Naive thymus-derived CD8-positive, alpha-beta T cell (primary cell): ENCODE measurements around the gene GRID1. TPM values are rescaled to one million over a fixed set of nuclear protein-coding genes. Genes with fewer than 3 reads are reported as not detected.

Experiments used
- ATAC-seq, 2 donors: fragments of 150-1000 bp; cut with Tn5 transposase in 1 of 2; sonication (Bioruptor Pico), chemical (Tn5 transposase) in 1 of 2; 1 replicate in 1 of 2; 2 replicates in 1 of 2; pipeline ENCODE4 v1.10.0; 2021; ENCODE audit warnings: mild to moderate bottlenecking in 2 of 2, moderate library complexity in 2 of 2
- POLR2A ChIA-PET: fragments of 350-600 bp; sonication (Branson Sonifier 250); formaldehyde crosslinking; loops from one replicate; lab custom pipeline; 2021; ENCODE audit warnings: antibody characterized with exemption; lab: Charles Lee
- DNase-seq, 10 donors: peaks; one replicate each; pipeline versions ENCODE4 v3.0.0 to v3.0.0-alpha.2; 2020 to 2022
- H3K27ac Mint-ChIP-seq, 10 donors: one replicate each; pipeline ENCODE4 v1.8.0; 2020 to 2022; ENCODE audit warnings: mild to moderate bottlenecking in 10 of 10, mixed read lengths in 10 of 10, moderate library complexity in 4 of 10, inconsistent platforms in 1 of 10
- H3K27me3 Mint-ChIP-seq, 5 donors: one replicate each; pipeline ENCODE4 v1.8.0; 2021 to 2022; ENCODE audit warnings: mixed read lengths in 5 of 5
- H3K36me3 Mint-ChIP-seq, 3 donors: one replicate each; pipeline ENCODE4 v1.8.0; 2020 to 2022; ENCODE audit warnings: mixed read lengths in 3 of 3, mild to moderate bottlenecking in 2 of 3, inconsistent platforms in 1 of 3
- H3K4me1 Mint-ChIP-seq, 4 donors: one replicate each; pipeline ENCODE4 v1.8.0; 2021 to 2022; ENCODE audit warnings: mixed read lengths in 4 of 4
- H3K4me3 Mint-ChIP-seq, 10 donors: one replicate each; pipeline ENCODE4 v1.8.0; 2020 to 2022; ENCODE audit warnings: mild to moderate bottlenecking in 10 of 10, mixed read lengths in 10 of 10, moderate library complexity in 6 of 10, inconsistent platforms in 1 of 10
- H3K9me3 Mint-ChIP-seq, 9 donors: one replicate each; pipeline ENCODE4 v1.8.0; 2020 to 2022; ENCODE audit warnings: mixed read lengths in 9 of 9, mild to moderate bottlenecking in 3 of 9, inconsistent platforms in 1 of 9, moderate library complexity in 1 of 9
- polyA plus RNA-seq, 3 donors: library from polyadenylated mRNA; unstranded; fragments of 300-500 nt; fragmentation: Illumina TruSeq; gene quantifications; one replicate each; pipeline ENCODE4 v1.2.3, GENCODE V29; 2021
- total RNA-seq, 8 experiments: library from RNA in 2 of 8; stranded (reverse) in 2 of 8; gene quantifications; one replicate each; pipeline ENCODE4 v1.2.3 and lab custom pipeline; 2021 to 2026

The GRID1 gene
- total and polyA plus RNA-seq, 5 experiments from 2014 or later, result not detected

DNA sequence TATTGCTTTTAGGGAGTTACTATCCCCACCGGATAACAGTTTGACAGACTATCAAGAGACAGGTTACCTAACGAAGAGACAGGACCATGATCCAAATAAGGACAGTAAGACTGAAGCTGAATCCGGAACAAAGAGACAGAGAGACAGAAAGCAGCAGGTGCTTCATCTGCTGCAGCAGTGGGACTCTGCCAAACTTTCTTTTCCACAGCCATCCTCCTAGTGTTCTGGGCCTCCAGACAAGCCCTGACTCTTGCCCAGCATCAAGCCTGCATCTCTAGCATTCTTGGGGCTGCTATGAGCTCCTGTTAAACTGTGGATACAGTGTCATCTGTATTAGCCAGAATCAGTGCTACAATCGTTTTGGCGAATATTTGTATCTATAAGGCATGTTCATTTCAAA is 761.7 kb downstream of the GRID1 start:
- DNase-seq (no peak), ATAC-seq (no peak)
- H3K4me3 Mint-ChIP-seq, result no peak overlapping the region
- H3K36me3 Mint-ChIP-seq, result no peaks in the 10 kb centered on the region
- peaks cover 0 to 7% (median 2%) of the 10 kb centered on the region in 4 donors for H3K4me1 Mint-ChIP-seq
- no peaks in the 10 kb centered on the region for H3K9me3 Mint-ChIP-seq
- no peaks in the 10 kb centered on the region for H3K27me3 Mint-ChIP-seq
- POLR2A ChIA-PET, result no interaction called here
- peak overlapping the region in 1 of 10 donors; percentile 44 for H3K27ac Mint-ChIP-seq

DNA sequence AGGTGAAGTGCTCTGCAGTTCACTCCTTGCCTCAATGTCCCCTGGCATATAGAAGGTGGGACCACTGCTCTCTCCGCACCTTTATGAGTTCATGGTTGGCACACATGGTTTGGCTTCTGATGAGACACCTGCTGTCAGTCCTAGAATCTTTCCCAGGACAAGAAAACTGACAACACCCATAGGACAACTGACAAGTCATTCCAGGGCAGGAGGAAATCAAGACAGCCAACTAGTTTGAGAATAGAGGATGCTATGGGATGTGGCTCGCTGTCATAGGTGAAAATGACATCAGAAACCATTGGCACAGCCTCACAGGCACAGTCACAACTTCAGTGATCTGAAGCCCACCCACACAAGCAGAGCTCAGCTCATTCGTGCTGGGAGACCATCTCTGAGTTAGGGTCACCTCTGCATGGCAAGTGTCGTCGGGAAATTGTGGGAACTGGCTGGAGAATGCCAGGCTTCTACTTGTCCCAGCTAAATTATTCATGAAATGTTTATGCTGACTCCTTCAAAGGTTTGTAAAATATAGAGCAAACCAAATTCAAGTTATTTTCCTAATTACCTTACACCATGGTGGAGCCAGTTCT is 762.4 kb downstream of the GRID1 start:
- Mint-ChIP-seq H3K27ac (no peak overlapping the region), H3K9me3 (no peaks in the 10 kb centered on the region), H3K4me1 (peaks cover 0 to 7% (median 2%) of the 10 kb centered on the region in 4 donors), H3K4me3 (no peak overlapping the region), H3K27me3 (no peaks in the 10 kb centered on the region), H3K36me3 (no peaks in the 10 kb centered on the region)
- POLR2A ChIA-PET, result no interaction called here
- DNase-seq (no peak), ATAC-seq (no peak)

GRCh38 chr10:85603151-85603940 is 763.2 kb downstream of the GRID1 start:
- ATAC-seq (no peak), DNase-seq (no peak)
- H3K36me3 Mint-ChIP-seq, result no peaks in the 10 kb centered on the region
- no peaks in the 10 kb centered on the region for H3K27me3 Mint-ChIP-seq
- no peak overlapping the region for H3K27ac Mint-ChIP-seq
- H3K4me1 Mint-ChIP-seq, result peaks cover 0 to 7% (median 2%) of the 10 kb centered on the region in 4 donors
- H3K4me3 Mint-ChIP-seq, result no peak overlapping the region
- POLR2A ChIA-PET, result no interaction called here
- no peaks in the 10 kb centered on the region for H3K9me3 Mint-ChIP-seq

- H3K9me3 Mint-ChIP-seq, result no peaks in the 10 kb centered on the region
- no peaks in the 10 kb centered on the region for H3K36me3 Mint-ChIP-seq
- H3K4me3 Mint-ChIP-seq, result no peak overlapping the region
- H3K4me1 Mint-ChIP-seq, result peaks cover 0 to 7% (median 2%) of the 10 kb centered on the region in 4 donors
- peak overlapping the region in 1 of 10 donors; percentile 20 for H3K27ac Mint-ChIP-seq
- ATAC-seq, result no peak
- POLR2A ChIA-PET, result no interaction called here
- DNase-seq, result no peak
- no peaks in the 10 kb centered on the region for H3K27me3 Mint-ChIP-seq
These were observed 763.9 kb downstream of the GRID1 start for GRCh38 chr10:85602713-85603112.

DNA sequence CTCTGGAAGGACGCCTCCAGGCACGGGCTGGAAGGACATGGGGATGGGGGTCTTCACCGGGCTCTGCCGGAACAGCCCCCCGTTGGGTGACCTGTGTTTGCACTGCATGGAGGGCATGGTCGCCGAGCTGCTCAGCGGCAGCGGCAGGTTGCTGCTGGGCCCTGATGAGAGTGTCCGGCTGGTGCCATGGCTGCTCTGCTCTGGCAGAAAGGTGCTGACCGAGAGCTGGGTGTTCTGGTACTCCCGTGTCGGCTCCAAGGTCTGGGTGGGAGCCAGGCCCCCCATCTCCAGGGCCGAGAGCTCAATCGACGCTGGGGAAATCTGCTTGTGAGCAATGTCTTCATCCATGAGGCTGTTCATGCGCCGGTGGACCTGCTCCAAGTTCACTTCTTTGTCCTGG is 764.3 kb downstream of the GRID1 start:
- no peaks in the 10 kb centered on the region for H3K27me3 Mint-ChIP-seq
- H3K4me3 Mint-ChIP-seq, result no peak overlapping the region
- H3K4me1 Mint-ChIP-seq, result peaks cover 0 to 7% (median 2%) of the 10 kb centered on the region in 4 donors
- no peaks in the 10 kb centered on the region for H3K9me3 Mint-ChIP-seq
- no peaks in the 10 kb centered on the region for H3K36me3 Mint-ChIP-seq
- DNase-seq (no peak), ATAC-seq (no peak)
- POLR2A ChIA-PET, result no interaction called here
- H3K27ac Mint-ChIP-seq, result no peak overlapping the region

DNA sequence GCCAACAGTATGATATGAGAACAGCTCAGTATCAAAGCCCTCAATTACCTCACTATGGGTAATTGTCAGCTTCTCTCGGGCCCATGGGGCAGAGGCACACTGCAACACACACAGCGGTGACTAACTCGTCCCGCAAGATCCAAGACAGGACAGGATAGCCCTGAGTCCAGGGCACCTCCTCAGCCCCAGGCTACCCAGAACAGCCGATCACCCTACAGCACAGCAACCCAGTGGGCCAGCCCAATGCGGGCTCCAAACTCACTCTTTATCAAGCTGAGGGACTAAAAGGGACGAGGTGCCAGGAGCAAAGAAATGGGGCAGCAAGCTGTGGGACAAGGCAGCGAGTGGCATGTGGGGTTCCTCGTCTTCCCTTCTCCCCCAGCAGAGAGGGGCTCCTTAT is 765.1 kb downstream of the GRID1 start:
- ATAC-seq, result no peak
- H3K27me3 Mint-ChIP-seq, result no peaks in the 10 kb centered on the region
- POLR2A ChIA-PET, result no interaction called here

GRCh38 chr10:85600744-85601081 is 765.9 kb downstream of the GRID1 start:
- no peak overlapping the region for H3K27ac Mint-ChIP-seq

More for the DNA sequence above, 765.1 kb downstream of the GRID1 start:
- H3K4me1 Mint-ChIP-seq, result peaks cover 0 to 7% (median 2%) of the 10 kb centered on the region in 4 donors
- H3K27ac Mint-ChIP-seq, result no peak overlapping the region
- no peaks in the 10 kb centered on the region for H3K9me3 Mint-ChIP-seq
- H3K36me3 Mint-ChIP-seq, result no peaks in the 10 kb centered on the region
- DNase-seq, result no peak
- H3K4me3 Mint-ChIP-seq, result no peak overlapping the region

DNA sequence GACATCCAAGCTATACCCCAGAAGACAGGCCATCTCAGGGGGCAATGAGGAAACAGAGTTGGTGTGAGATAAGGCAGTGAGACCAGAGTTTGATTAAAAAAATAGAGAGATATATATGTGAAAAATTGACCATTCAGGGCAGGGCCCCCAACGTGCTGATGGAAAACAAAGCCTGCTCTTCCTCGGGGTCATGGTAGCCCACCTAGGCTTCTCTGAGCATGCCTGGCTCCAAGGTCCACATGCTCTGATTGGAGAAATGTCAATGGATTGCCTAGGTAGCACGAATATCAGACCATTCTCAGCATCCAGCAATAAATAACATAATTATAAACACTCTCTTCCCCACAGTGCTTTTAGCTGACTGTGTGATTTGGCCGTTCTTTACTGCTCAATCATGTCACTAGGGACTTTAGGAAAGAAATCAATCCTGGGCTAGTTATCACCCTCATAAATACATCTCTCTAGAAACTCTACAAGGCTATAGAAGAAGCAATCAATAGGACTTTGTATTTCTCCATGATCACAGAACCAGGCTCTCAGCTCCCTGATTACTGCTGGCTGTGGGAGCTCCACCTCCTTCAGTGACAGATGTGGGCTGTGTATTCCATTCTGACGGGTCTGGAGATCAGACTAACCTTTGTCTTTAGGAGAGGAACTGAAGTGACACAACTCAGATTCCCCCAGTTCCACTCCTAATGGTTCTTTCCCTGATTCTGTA is 766.4 kb downstream of the GRID1 start:
- POLR2A ChIA-PET, result no interaction called here
- ATAC-seq, result no peak
- H3K9me3 Mint-ChIP-seq, result no peaks in the 10 kb centered on the region
- H3K4me1 Mint-ChIP-seq, result peaks cover under 1 to 7% (median 4%) of the 10 kb centered on the region in 4 donors
- no peak for DNase-seq
- H3K27ac Mint-ChIP-seq, result no peak overlapping the region
- H3K27me3 Mint-ChIP-seq, result no peaks in the 10 kb centered on the region
- no peaks in the 10 kb centered on the region for H3K36me3 Mint-ChIP-seq
- H3K4me3 Mint-ChIP-seq, result no peak overlapping the region

More at GRCh38 chr10:85600744-85601081, 765.9 kb downstream of the GRID1 start:
- H3K9me3 Mint-ChIP-seq, result no peaks in the 10 kb centered on the region
- ATAC-seq, result no peak
- no peak overlapping the region for H3K4me3 Mint-ChIP-seq
- no peaks in the 10 kb centered on the region for H3K27me3 Mint-ChIP-seq
- POLR2A ChIA-PET, result no interaction called here
- H3K4me1 Mint-ChIP-seq, result peaks cover 0 to 7% (median 2%) of the 10 kb centered on the region in 4 donors
- no peak for DNase-seq
- H3K36me3 Mint-ChIP-seq, result no peaks in the 10 kb centered on the region

DNA sequence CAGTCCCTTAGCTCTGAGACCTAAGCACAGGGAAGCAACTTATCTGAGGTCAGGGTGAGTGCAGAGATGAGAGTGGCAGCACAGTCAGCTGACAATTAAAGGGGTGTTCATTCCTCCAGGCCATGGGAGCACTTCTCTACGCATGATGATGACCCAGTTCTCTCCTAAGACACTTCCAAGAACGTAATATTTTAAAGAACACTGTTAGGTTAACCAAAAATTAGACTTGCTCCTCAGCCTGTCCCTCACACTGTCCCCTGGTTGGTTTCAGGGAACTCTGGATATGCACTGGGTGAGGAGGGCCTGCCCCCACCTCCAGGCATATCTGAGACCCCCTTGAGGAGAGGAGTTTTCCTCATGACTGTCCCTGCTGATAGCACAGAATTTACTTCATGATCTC is 767.5 kb downstream of the GRID1 start:
- Mint-ChIP-seq H3K27me3 (no peaks in the 10 kb centered on the region), H3K4me3 (no peak overlapping the region), H3K36me3 (no peaks in the 10 kb centered on the region), H3K27ac (no peak overlapping the region), H3K4me1 (peaks cover 11 to 17% (median 15%) of the 10 kb centered on the region in 4 donors), H3K9me3 (no peaks in the 10 kb centered on the region)
- DNase-seq (no peak), ATAC-seq (no peak)
- POLR2A ChIA-PET, result no interaction called here

- Mint-ChIP-seq H3K4me3 (no peak overlapping the region), H3K36me3 (no peaks in the 10 kb centered on the region), H3K9me3 (no peaks in the 10 kb centered on the region), H3K27me3 (no peaks in the 10 kb centered on the region), H3K4me1 (peaks cover 11 to 19% (median 18%) of the 10 kb centered on the region in 4 donors), H3K27ac (no peak overlapping the region)
- POLR2A ChIA-PET, result no interaction called here
- ATAC-seq, result no peak
- DNase-seq, result no peak
These were observed 767.9 kb downstream of the GRID1 start for GRCh38 chr10:85598646-85599045.

DNA sequence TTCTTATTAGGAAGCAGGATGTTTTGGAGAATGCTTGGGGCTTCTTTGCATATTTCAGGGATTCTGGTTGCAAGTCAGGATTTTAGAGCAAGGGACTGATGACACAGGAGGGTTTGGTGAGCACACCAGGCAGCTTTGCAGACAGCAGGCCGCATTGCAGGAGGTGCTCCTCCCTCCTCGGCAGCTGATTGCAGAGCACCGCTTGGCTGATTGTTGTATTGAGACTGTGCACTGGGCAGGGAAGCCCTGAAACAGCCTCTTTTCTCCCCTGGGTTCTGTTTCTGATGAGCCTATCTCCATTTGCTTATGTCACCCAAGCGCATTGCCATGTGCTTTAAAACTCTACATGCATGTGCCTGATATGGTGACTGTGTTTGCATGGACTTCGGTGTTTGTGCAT is 769.6 kb downstream of the GRID1 start:
- Mint-ChIP-seq H3K4me3 (no peak overlapping the region), H3K4me1 (peaks cover 13 to 18% (median 16%) of the 10 kb centered on the region in 4 donors), H3K27me3 (no peaks in the 10 kb centered on the region), H3K36me3 (no peaks in the 10 kb centered on the region), H3K27ac (no peak overlapping the region), H3K9me3 (no peaks in the 10 kb centered on the region)
- ATAC-seq (no peak), DNase-seq (no peak)
- POLR2A ChIA-PET, result no interaction called here

GRCh38 chr10:85596389-85596788 is 770.2 kb downstream of the GRID1 start:
- DNase-seq, result no peak
- Mint-ChIP-seq H3K9me3 (no peaks in the 10 kb centered on the region), H3K4me1 (peaks cover 13 to 18% (median 16%) of the 10 kb centered on the region in 4 donors), H3K36me3 (no peaks in the 10 kb centered on the region), H3K27ac (no peak overlapping the region), H3K4me3 (no peak overlapping the region), H3K27me3 (no peaks in the 10 kb centered on the region)
- ATAC-seq, result no peak
- POLR2A ChIA-PET, result no interaction called here

GRCh38 chr10:85594239-85594638 is 772.4 kb downstream of the GRID1 start:
- Mint-ChIP-seq H3K36me3 (no peaks in the 10 kb centered on the region), H3K9me3 (no peaks in the 10 kb centered on the region), H3K27ac (peak overlapping the region in 1 of 10 donors; percentile 16), H3K4me1 (peaks cover 13 to 18% (median 16%) of the 10 kb centered on the region in 4 donors), H3K4me3 (peak overlapping the region in 2 of 10 donors; percentile 27 to 52), H3K27me3 (no peaks in the 10 kb centered on the region)
- POLR2A ChIA-PET, result no interaction called here
- no peak for DNase-seq
- peak in 1 of 2 donors; percentile 52 for ATAC-seq
